Fibroblast of lung (primary cell): ENCODE results near the gene DDX27. TPM values are rescaled to one million over a fixed set of nuclear protein-coding genes. Genes with fewer than 3 reads are reported as not detected.
A peak's percentile ranks its signal among the peaks of the same experiment; 100 is the strongest.

ENCODE experiments used
- DNase-seq, 2 donors: peaks; one replicate each; pipeline versions ENCODE4 v3.0.0 to v3.0.0-alpha.2; 2010; ENCODE audit warnings: low read depth in 2 of 2
- H2AFZ ChIP-seq: 2 replicates; pipeline ENCODE4 v1.5.1; 2012; ENCODE audit warnings: low read length, control low read depth, inconsistent platforms
- H3K27ac ChIP-seq: 2 replicates; pipeline ENCODE4 v1.5.1; 2011; ENCODE audit warnings: low read length, control low read depth; ENCODE audit not compliant: insufficient read depth
- H3K27me3 ChIP-seq: 2 replicates; pipeline ENCODE4 v1.5.1; 2011; ENCODE audit warnings: mild to moderate bottlenecking, low read length; ENCODE audit not compliant: control insufficient read depth, insufficient read depth
- H3K36me3 ChIP-seq: 2 replicates; pipeline ENCODE4 v1.5.1; 2011; ENCODE audit warnings: low read length; ENCODE audit not compliant: control insufficient read depth, insufficient read depth
- H3K4me1 ChIP-seq: 2 replicates; pipeline ENCODE4 v1.5.1; 2011; ENCODE audit warnings: low read length; ENCODE audit not compliant: control insufficient read depth, insufficient read depth; ENCODE audit errors: extremely low read depth
- H3K4me2 ChIP-seq: 2 replicates; pipeline ENCODE4 v1.5.1; 2011; ENCODE audit warnings: low read length, control low read depth; ENCODE audit not compliant: insufficient read depth; ENCODE audit errors: extremely low read depth
- H3K4me3 ChIP-seq, 4 experiments: fragments of 200-600 bp in 1 of 4; sonication (generic) in 1 of 4; replicated peaks in 1 of 4; 2 replicates each; pipeline ENCODE4 v1.5.1; 2011 to 2016; ENCODE audit warnings: low read length in 4 of 4, low read depth in 3 of 4, mild to moderate bottlenecking in 3 of 4, control low read depth in 2 of 4, inconsistent platforms in 1 of 4, mixed read lengths in 1 of 4; ENCODE audit not compliant: insufficient read depth in 1 of 4; ENCODE audit errors: control extremely low read depth in 1 of 4
- H3K79me2 ChIP-seq: 2 replicates; pipeline ENCODE4 v1.5.1; 2012; ENCODE audit warnings: mild to moderate bottlenecking, low read length, inconsistent platforms; ENCODE audit not compliant: control insufficient read depth, insufficient read depth
- H3K9ac ChIP-seq: 2 replicates; pipeline ENCODE4 v1.5.1; 2011; ENCODE audit warnings: mild to moderate bottlenecking, low read length, control low read depth; ENCODE audit not compliant: insufficient read depth
- H3K9me3 ChIP-seq: 2 replicates; pipeline ENCODE4 v1.5.1; 2012; ENCODE audit warnings: low read depth, low read length; ENCODE audit not compliant: control insufficient read depth, insufficient read depth
- H4K20me1 ChIP-seq: 2 replicates; pipeline ENCODE4 v1.5.1; 2011; ENCODE audit warnings: low read length; ENCODE audit not compliant: control insufficient read depth, insufficient read depth; ENCODE audit errors: extremely low read depth
- CTCF ChIP-seq, 2 donors: IDR thresholded peaks in 1 of 2; conservative IDR thresholded peaks in 1 of 2; 1 replicate in 1 of 2; 2 replicates in 1 of 2; pipeline ENCODE4 v1.5.1; 2011 to 2012; ENCODE audit warnings: low read length in 2 of 2, control low read depth in 1 of 2, inconsistent platforms in 1 of 2, low read depth in 1 of 2, mild to moderate bottlenecking in 1 of 2
- EZH2 ChIP-seq: IDR thresholded peaks from 2 replicates; pipeline ENCODE4 v1.5.1; 2012; ENCODE audit warnings: low read length, control low read depth, mild to moderate bottlenecking; ENCODE audit errors: missing control alignments
- polyA plus RNA-seq, 2 donors: library from polyadenylated mRNA; depleted of rRNA in 1 of 2; stranded (reverse) in 1 of 2; unstranded in 1 of 2; fragments of >200 nt; gene quantifications; 2 replicates each; pipeline ENCODE4 v1.2.1, GENCODE V29; 2011 to 2012; ENCODE audit warnings: missing spikeins in 1 of 2
- total RNA-seq: library from RNA; depleted of rRNA; stranded (reverse); fragments of >200 nt; gene quantifications from 2 replicates; pipeline ENCODE4 v1.2.1, GENCODE V29; 2014

The DDX27 gene
- total and polyA plus RNA-seq, 2 donors (not counting 1 experiment from before 2014, with no cell fraction given), result 24.7 to 32.5 TPM

- TF ChIP-seq EZH2 (no peak), CTCF (conservative IDR thresholded peaks at IDR 0.05 in 1 of 2, IDR thresholded peaks at IDR 0.05 in 1 of 2; ENCODE audit: low read depth in 1 of 2, low read length in 2 of 2) (no peak)
Measured at GRCh38 chr20:49261173-49261572, 42.0 kb downstream of the DDX27 start.

GRCh38 chr20:49262444-49262843 is 43.2 kb downstream of the DDX27 start:
- H3K79me2 ChIP-seq, result peaks cover 28% of the 10 kb centered on the region
- H3K9me3 ChIP-seq, result no peaks in the 10 kb centered on the region
- peaks cover 3% of the 10 kb centered on the region for H4K20me1 ChIP-seq
- TF ChIP-seq EZH2 (no peak), CTCF (conservative IDR thresholded peaks at IDR 0.05 in 1 of 2, IDR thresholded peaks at IDR 0.05 in 1 of 2; ENCODE audit: low read depth in 1 of 2, low read length in 2 of 2) (no peak)
- H3K36me3 ChIP-seq, result peaks cover 19% of the 10 kb centered on the region
- H3K4me1 ChIP-seq, result no peaks in the 10 kb centered on the region
- no peak overlapping the region for H3K9ac ChIP-seq
- H3K4me3 ChIP-seq, result no peak overlapping the region
- no peak for DNase-seq
- no peak overlapping the region for H2AFZ ChIP-seq
- no peak overlapping the region for H3K4me2 ChIP-seq
- H3K27ac ChIP-seq, result no peak overlapping the region
- H3K27me3 ChIP-seq, result no peaks in the 10 kb centered on the region

More at GRCh38 chr20:49261173-49261572, 42.0 kb downstream of the DDX27 start:
- no peak for DNase-seq
- Histone ChIP-seq H3K4me2 (no peak overlapping the region), H3K9me3 (no peaks in the 10 kb centered on the region), H4K20me1 (no peaks in the 10 kb centered on the region), H3K4me3 (no peak overlapping the region), H3K9ac (no peak overlapping the region), H3K4me1 (no peaks in the 10 kb centered on the region), H2AFZ (no peak overlapping the region), H3K79me2 (peaks cover 17% of the 10 kb centered on the region), H3K27me3 (no peaks in the 10 kb centered on the region), H3K27ac (no peak overlapping the region), H3K36me3 (peaks cover 30% of the 10 kb centered on the region)

GRCh38 chr20:49267327-49267726 is 48.1 kb downstream of the DDX27 start:
- TF ChIP-seq EZH2 (no peak), CTCF (conservative IDR thresholded peaks at IDR 0.05 in 1 of 2, IDR thresholded peaks at IDR 0.05 in 1 of 2; ENCODE audit: low read depth in 1 of 2, low read length in 2 of 2) (no peak)
- Histone ChIP-seq H4K20me1 (peaks cover 3% of the 10 kb centered on the region), H3K4me3 (peak overlapping the region in 1 of 4 experiments; percentile 2), H3K36me3 (peaks cover 18% of the 10 kb centered on the region), H3K27me3 (no peaks in the 10 kb centered on the region), H3K9me3 (no peaks in the 10 kb centered on the region), H3K4me2 (no peak overlapping the region), H2AFZ (no peak overlapping the region), H3K4me1 (peaks cover 7% of the 10 kb centered on the region), H3K79me2 (peaks cover 61% of the 10 kb centered on the region), H3K9ac (no peak overlapping the region), H3K27ac (no peak overlapping the region)
- no peak for DNase-seq
